Stimulated activated naive CD8-positive, alpha-beta T cell treated with anti-CD3 and anti-CD28 coated beads, Interleukin-15, amount 100 ng/mL, for 72 hours (primary cell): ENCODE results near the gene CDK11B.
"Not testable (repeated sequence)": the region's sequence is repeated elsewhere in the genome, so short reads cannot be mapped to it uniquely, and the experiment has no call there.

Source experiments
- ATAC-seq: fragments of 150-1000 bp; cut with Tn5 transposase; 2 replicates; pipeline ENCODE4 v1.10.0; 2021; ENCODE audit warnings: mild to moderate bottlenecking, moderate library complexity
- DNase-seq, 2 donors: peaks; one replicate each; pipeline ENCODE4 v3.0.0; 2021 to 2022
- H3K27ac Mint-ChIP-seq, 2 donors: one replicate each; pipeline ENCODE4 v1.8.0; 2022; ENCODE audit warnings: mild to moderate bottlenecking in 2 of 2, mixed read lengths in 2 of 2, moderate library complexity in 2 of 2
- H3K27me3 Mint-ChIP-seq: one replicate; pipeline ENCODE4 v1.8.0; 2022; ENCODE audit warnings: mixed read lengths
- H3K4me1 Mint-ChIP-seq: one replicate; pipeline ENCODE4 v1.8.0; 2022; ENCODE audit warnings: mild to moderate bottlenecking, mixed read lengths
- H3K4me3 Mint-ChIP-seq, 2 donors: one replicate each; pipeline ENCODE4 v1.8.0; 2022; ENCODE audit warnings: mild to moderate bottlenecking in 2 of 2, mixed read lengths in 2 of 2, moderate library complexity in 1 of 2
- H3K9me3 Mint-ChIP-seq, 2 donors: one replicate each; pipeline ENCODE4 v1.8.0; 2022; ENCODE audit warnings: mixed read lengths in 2 of 2

Gene CDK11B

GRCh38 chr1:1671365-1672119, 12.7 kb upstream of the CDK11B start:
- Mint-ChIP-seq H3K27ac (peak overlapping the region in 1 of 2 donors; percentile 76), H3K4me1 (peaks cover 5% of the 10 kb centered on the region)

GRCh38 chr1:1670866-1671265, 12.1 kb upstream of the CDK11B start:
- Mint-ChIP-seq H3K9me3 (no peaks in the 10 kb centered on the region), H3K27ac (peak overlapping the region in 1 of 2 donors; percentile 5), H3K4me1 (peaks cover 5% of the 10 kb centered on the region), H3K27me3 (no peaks in the 10 kb centered on the region), H3K4me3 (no peak overlapping the region)
- ATAC-seq, result no peak
- DNase-seq, result no peak

More at GRCh38 chr1:1671365-1672119, 12.7 kb upstream of the CDK11B start:
- Mint-ChIP-seq H3K9me3 (no peaks in the 10 kb centered on the region), H3K4me3 (no peak overlapping the region), H3K27me3 (no peaks in the 10 kb centered on the region)
- DNase-seq (no peak), ATAC-seq (no peak)

GRCh38 chr1:1669468-1670440, 10.9 kb upstream of the CDK11B start:
- ATAC-seq (no peak), DNase-seq (no peak)
- Mint-ChIP-seq H3K4me1 (peaks cover 4% of the 10 kb centered on the region), H3K9me3 (no peaks in the 10 kb centered on the region), H3K4me3 (no peak overlapping the region), H3K27ac (no peak overlapping the region), H3K27me3 (no peaks in the 10 kb centered on the region)

- no peaks in the 10 kb centered on the region for H3K4me1 Mint-ChIP-seq
- ATAC-seq (no peak), DNase-seq (no peak)
- H3K27me3 Mint-ChIP-seq, result no peaks in the 10 kb centered on the region
- H3K27ac Mint-ChIP-seq, result no peak overlapping the region
- no peak overlapping the region for H3K4me3 Mint-ChIP-seq
- no peaks in the 10 kb centered on the region for H3K9me3 Mint-ChIP-seq
Measured at GRCh38 chr1:1666526-1666925, 7.7 kb upstream of the CDK11B start.

GRCh38 chr1:1665815-1666251, 7.0 kb upstream of the CDK11B start:
- ATAC-seq (no peak), DNase-seq (peak in 1 of 2 donors; percentile 21)
- Mint-ChIP-seq H3K4me3 (no peak overlapping the region), H3K27ac (no peak overlapping the region), H3K9me3 (no peaks in the 10 kb centered on the region), H3K4me1 (no peaks in the 10 kb centered on the region), H3K27me3 (no peaks in the 10 kb centered on the region)

GRCh38 chr1:1664941-1665814, 6.4 kb upstream of the CDK11B start:
- ATAC-seq (no peak), DNase-seq (no peak)
- H3K4me3 Mint-ChIP-seq, result no peak overlapping the region
- no peaks in the 10 kb centered on the region for H3K4me1 Mint-ChIP-seq
- H3K27me3 Mint-ChIP-seq, result no peaks in the 10 kb centered on the region
- H3K27ac Mint-ChIP-seq, result no peak overlapping the region
- no peaks in the 10 kb centered on the region for H3K9me3 Mint-ChIP-seq

- DNase-seq, H3K27me3 Mint-ChIP-seq, ATAC-seq, H3K27ac Mint-ChIP-seq, H3K4me1 Mint-ChIP-seq, H3K4me3 Mint-ChIP-seq, H3K9me3 Mint-ChIP-seq: not testable (repeated sequence)
Measured at GRCh38 chr1:1664318-1664717, 5.5 kb upstream of the CDK11B start.

GRCh38 chr1:1662830-1663560, 4.2 kb upstream of the CDK11B start:
- not testable (repeated sequence) for H3K4me3 Mint-ChIP-seq, ATAC-seq, H3K9me3 Mint-ChIP-seq, H3K4me1 Mint-ChIP-seq, H3K27ac Mint-ChIP-seq, DNase-seq, H3K27me3 Mint-ChIP-seq

- H3K27me3 Mint-ChIP-seq, ATAC-seq, H3K9me3 Mint-ChIP-seq, H3K4me3 Mint-ChIP-seq, DNase-seq, H3K4me1 Mint-ChIP-seq, H3K27ac Mint-ChIP-seq: not testable (repeated sequence)
Measured at GRCh38 chr1:1662392-1662791, 3.6 kb upstream of the CDK11B start.

GRCh38 chr1:1648265-1648664, 10.5 kb downstream of the CDK11B start:
- not testable (repeated sequence) for H3K4me3 Mint-ChIP-seq, H3K27me3 Mint-ChIP-seq, ATAC-seq, H3K9me3 Mint-ChIP-seq, DNase-seq, H3K4me1 Mint-ChIP-seq, H3K27ac Mint-ChIP-seq

GRCh38 chr1:1647567-1648241, 11.1 kb downstream of the CDK11B start:
- ATAC-seq, H3K4me3 Mint-ChIP-seq, H3K9me3 Mint-ChIP-seq, H3K27me3 Mint-ChIP-seq, DNase-seq, H3K4me1 Mint-ChIP-seq: not testable (repeated sequence)
- H3K27ac Mint-ChIP-seq, result peak overlapping the region in 1 of 2 donors; percentile 14

- not testable (repeated sequence) for H3K27ac Mint-ChIP-seq, DNase-seq, H3K4me3 Mint-ChIP-seq, ATAC-seq, H3K27me3 Mint-ChIP-seq, H3K9me3 Mint-ChIP-seq, H3K4me1 Mint-ChIP-seq
Measured at GRCh38 chr1:1646326-1646725, 12.5 kb downstream of the CDK11B start.

GRCh38 chr1:1640711-1641461, 17.9 kb downstream of the CDK11B start:
- not testable (repeated sequence) for H3K27me3 Mint-ChIP-seq, H3K4me1 Mint-ChIP-seq, ATAC-seq, DNase-seq, H3K27ac Mint-ChIP-seq, H3K4me3 Mint-ChIP-seq, H3K9me3 Mint-ChIP-seq

GRCh38 chr1:1640081-1640480, 18.7 kb downstream of the CDK11B start:
- not testable (repeated sequence) for H3K27me3 Mint-ChIP-seq, ATAC-seq, H3K9me3 Mint-ChIP-seq, H3K4me3 Mint-ChIP-seq, H3K4me1 Mint-ChIP-seq, DNase-seq
- H3K27ac Mint-ChIP-seq, result peak overlapping the region in 1 of 2 donors; percentile 12
